Central memory CD4-positive, alpha-beta T cell (primary cell): ENCODE results near the gene MED7.

Experiments
- DNase-seq: peaks from one replicate; pipeline ENCODE4 v3.0.0; 2022

The MED7 gene

DNA sequence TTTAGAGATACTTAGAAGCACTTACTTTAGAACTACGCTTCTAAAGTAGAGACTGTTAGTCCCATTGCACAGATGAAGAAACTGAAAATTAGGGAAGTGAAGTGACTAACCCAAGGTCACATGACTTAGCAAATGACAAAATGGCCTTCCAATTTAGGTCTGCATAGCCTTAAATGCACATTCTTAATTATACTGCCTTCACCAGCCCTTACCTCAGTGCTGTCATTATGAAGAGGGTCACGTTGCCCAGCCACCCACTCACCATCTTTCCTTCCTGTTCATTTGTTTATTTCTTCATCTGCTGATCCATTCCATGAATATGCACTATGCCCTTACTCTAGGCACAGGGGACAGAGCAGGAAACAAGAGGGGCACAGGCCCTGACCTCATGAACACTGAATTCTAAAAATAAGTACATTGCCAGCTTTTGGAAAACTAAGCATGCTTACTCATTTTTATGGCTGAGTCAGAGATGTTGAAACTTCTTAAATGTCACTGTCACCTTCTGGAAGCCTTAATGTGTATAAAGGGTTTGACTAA, 42.5 kb downstream of the MED7 start:
- no peak for DNase-seq

DNA sequence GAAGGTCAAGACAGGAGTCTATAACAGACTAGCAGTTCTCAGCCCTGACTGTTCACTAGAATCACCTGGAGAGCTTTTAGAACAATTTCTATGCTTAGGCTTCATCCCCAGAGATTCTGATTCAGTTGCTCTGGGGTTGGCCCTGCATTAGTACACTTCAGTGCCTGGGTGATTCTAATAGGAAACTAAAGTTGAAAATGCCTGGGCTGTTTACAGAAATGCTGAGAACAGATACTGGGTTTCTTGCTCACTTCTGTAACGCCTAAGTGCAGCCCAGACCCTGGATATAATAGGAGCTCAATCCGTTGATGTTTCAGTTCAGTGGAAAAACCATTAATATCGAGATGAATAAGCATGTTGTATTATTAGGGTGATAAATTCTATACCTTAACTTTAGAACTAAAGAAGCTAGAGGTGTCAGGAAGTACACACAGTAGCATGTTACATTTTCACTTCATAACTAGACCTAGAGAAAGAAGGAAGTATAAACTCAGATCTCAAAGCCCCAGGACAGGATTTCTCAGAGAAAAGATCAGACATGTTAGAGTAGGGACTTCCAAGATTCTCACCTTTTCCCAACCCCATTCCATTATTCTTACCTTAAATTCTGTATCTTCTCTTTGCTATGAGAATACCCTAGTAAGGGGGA, 54.2 kb downstream of the MED7 start:
- no peak for DNase-seq
